Measurements from ENCODE around the gene GOLM1.

The GOLM1 gene

GRCh38 chr9:86119457-86119856 lies 20.1 kb upstream of the GOLM1 start:
- Histone ChIP-seq H3K36me3 (ENCODE audit: control insufficient read depth, insufficient read depth, low read length) (no peaks in the 10 kb centered on the region), H3K9me3 (ENCODE audit: control insufficient read depth, low read length) (no peaks in the 10 kb centered on the region), H3K27ac (ENCODE audit: low read depth, low read length, severe bottlenecking) (no peak overlapping the region), H3K4me3 (ENCODE audit: extremely low read depth, insufficient read depth, low read length, poor library complexity, severe bottlenecking) (no peak overlapping the region), H3K4me1 (ENCODE audit: control insufficient read depth, insufficient read depth, low read length, poor library complexity, severe bottlenecking) (no peaks in the 10 kb centered on the region)
- 81 to 84% methylated on average over 3 of the region's 5 CpGs for WGBS, 2 experiments (ENCODE audit: insufficient coverage in 2 of 2)

DNA sequence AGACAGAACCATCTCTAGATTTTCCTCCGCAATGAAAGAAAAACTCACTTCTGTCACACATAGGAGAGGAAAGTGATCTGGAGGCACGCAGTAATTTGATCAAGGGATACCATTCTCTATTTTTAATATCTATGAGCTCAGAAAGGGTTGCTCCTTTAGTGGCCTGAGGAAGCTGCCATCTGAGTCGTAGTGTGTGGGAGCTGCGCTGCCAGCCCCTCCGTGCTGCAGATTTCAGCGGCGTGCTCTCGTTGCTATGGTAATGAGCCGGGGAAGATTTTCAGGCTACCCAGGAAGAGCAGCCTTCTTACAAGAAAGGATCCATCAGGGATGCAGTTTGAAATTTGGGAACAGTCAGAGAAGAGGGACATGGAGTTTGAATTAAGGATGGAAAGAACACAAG lies 17.1 kb upstream of the GOLM1 start:
- Histone ChIP-seq H3K4me3 (ENCODE audit: extremely low read depth, insufficient read depth, low read length, poor library complexity, severe bottlenecking) (no peak overlapping the region), H3K27ac (ENCODE audit: low read depth, low read length, severe bottlenecking) (no peak overlapping the region), H3K36me3 (ENCODE audit: control insufficient read depth, insufficient read depth, low read length) (no peaks in the 10 kb centered on the region), H3K4me1 (ENCODE audit: control insufficient read depth, insufficient read depth, low read length, poor library complexity, severe bottlenecking) (no peaks in the 10 kb centered on the region), H3K9me3 (ENCODE audit: control insufficient read depth, low read length) (no peaks in the 10 kb centered on the region)
- 78% methylated on average over 7 of the region's 9 CpGs; no CpG with 5 or more reads in 1 of the 2 experiments for WGBS, 2 experiments (ENCODE audit: insufficient coverage in 2 of 2)

DNA sequence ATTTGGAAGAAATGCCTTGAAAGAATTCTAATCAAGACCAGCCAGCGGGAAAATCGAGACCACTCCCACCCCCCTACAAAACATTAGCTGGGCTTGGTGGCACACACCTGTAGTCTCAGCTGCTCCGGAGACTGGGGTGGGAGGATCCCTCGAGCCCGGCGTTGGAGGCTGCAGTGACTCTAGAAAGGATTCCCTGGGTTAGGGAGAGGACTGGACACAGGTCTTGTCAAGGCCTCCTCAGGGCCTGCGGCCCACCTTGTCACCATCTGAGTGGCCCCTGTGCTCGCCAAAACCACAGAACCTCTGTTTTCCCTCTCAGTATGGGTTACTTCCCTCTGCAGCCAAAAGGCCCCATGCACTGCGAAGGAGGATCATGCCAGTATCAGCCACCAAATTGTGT lies 16.5 kb upstream of the GOLM1 start:
- 96 to 100% methylated on average over 2 to 6 of the region's 9 CpGs for WGBS, 2 experiments (ENCODE audit: insufficient coverage in 2 of 2)

GRCh38 chr9:86112057-86112456 lies 12.7 kb upstream of the GOLM1 start:
- Histone ChIP-seq H3K27ac (ENCODE audit: low read depth, low read length, severe bottlenecking) (no peak overlapping the region), H3K36me3 (ENCODE audit: control insufficient read depth, insufficient read depth, low read length) (no peaks in the 10 kb centered on the region), H3K9me3 (ENCODE audit: control insufficient read depth, low read length) (no peaks in the 10 kb centered on the region), H3K4me1 (ENCODE audit: control insufficient read depth, insufficient read depth, low read length, poor library complexity, severe bottlenecking) (peaks cover 1% of the 10 kb centered on the region), H3K4me3 (ENCODE audit: extremely low read depth, insufficient read depth, low read length, poor library complexity, severe bottlenecking) (no peak overlapping the region)
- WGBS, 2 experiments (ENCODE audit: insufficient coverage in 2 of 2): 90 to 94% methylated on average over 5 of the region's 5 CpGs

More for the DNA sequence above, 16.5 kb upstream of the GOLM1 start:
- Histone ChIP-seq H3K9me3 (ENCODE audit: control insufficient read depth, low read length) (no peaks in the 10 kb centered on the region), H3K4me3 (ENCODE audit: extremely low read depth, insufficient read depth, low read length, poor library complexity, severe bottlenecking) (no peak overlapping the region), H3K27ac (ENCODE audit: low read depth, low read length, severe bottlenecking) (no peak overlapping the region), H3K36me3 (ENCODE audit: control insufficient read depth, insufficient read depth, low read length) (no peaks in the 10 kb centered on the region), H3K4me1 (ENCODE audit: control insufficient read depth, insufficient read depth, low read length, poor library complexity, severe bottlenecking) (no peaks in the 10 kb centered on the region)

DNA sequence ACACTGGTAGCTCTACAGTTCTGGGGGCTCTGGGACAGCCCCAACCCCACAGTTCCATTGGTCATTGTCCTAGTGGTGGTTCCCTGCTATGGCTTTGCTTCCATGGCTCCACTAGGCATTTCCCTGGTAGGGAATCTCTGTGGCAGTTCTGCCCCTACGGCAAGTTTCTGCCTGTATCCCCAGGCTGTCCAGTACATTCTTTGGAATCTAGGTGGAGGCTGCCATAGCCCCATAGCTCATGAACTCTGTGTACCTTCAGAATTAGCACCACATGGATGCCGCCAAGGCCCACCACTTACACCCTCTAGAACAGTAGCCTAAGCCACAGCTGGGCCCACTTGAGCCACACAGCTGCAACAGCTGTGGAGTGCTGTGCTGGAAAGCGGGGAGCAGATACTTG lies 3.3 kb upstream of the GOLM1 start:
- no peak overlapping the region for H3K4me3 ChIP-seq (ENCODE audit: extremely low read depth, insufficient read depth, low read length, poor library complexity, severe bottlenecking)
- H3K4me1 ChIP-seq (ENCODE audit: control insufficient read depth, insufficient read depth, low read length, poor library complexity, severe bottlenecking): peaks cover 8% of the 10 kb centered on the region
- 93 to 97% methylated on average over 3 of the region's 3 CpGs for WGBS, 2 experiments (ENCODE audit: insufficient coverage in 2 of 2)

DNA sequence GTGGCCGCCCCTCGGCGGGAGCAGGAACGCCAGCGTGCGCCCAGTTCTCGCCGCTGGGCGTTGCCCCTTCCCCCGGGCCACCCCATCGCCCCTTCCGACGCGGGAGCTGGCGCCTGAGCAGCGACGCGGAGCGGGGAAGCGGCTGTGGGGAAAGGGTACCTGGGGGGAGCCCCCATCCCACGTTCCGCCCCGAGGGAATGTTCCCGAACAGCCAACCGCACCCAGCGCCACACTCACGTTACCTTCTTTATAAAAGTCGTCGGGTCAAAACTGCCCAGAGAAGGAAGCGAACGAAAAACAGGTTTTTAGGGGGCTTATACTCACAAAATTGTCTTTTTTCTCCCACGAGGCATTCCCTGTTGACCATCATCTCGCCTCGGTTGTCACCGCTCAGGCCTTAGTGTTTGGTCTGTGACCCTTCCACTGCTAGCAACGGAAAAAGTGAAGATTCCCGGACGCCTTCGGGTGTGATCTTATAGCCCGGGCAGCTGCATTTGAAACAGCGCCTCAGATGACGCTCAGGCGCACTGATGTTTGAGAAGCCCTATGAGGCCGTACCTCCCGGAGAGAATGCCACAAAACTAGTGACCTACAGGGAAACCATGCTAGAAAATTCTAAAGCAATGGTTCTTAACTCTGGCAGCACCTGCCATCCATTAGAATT lies 475 bp upstream of the GOLM1 start:
- Histone ChIP-seq H3K9me3 (ENCODE audit: control insufficient read depth, low read length) (no peaks in the 10 kb centered on the region), H3K27ac (ENCODE audit: low read depth, low read length, severe bottlenecking) (peak overlapping the region; percentile 60), H3K4me3 (ENCODE audit: extremely low read depth, insufficient read depth, low read length, poor library complexity, severe bottlenecking) (peak overlapping the region; percentile 47), H3K36me3 (ENCODE audit: control insufficient read depth, insufficient read depth, low read length) (no peaks in the 10 kb centered on the region), H3K4me1 (ENCODE audit: control insufficient read depth, insufficient read depth, low read length, poor library complexity, severe bottlenecking) (peaks cover 13% of the 10 kb centered on the region)
- WGBS, 2 experiments (ENCODE audit: insufficient coverage in 2 of 2): 4 to 6% methylated on average over 25 to 29 of the region's 45 CpGs

More for the DNA sequence above, 3.3 kb upstream of the GOLM1 start:
- H3K9me3 ChIP-seq (ENCODE audit: control insufficient read depth, low read length): no peaks in the 10 kb centered on the region
- no peak overlapping the region for H3K27ac ChIP-seq (ENCODE audit: low read depth, low read length, severe bottlenecking)
- no peaks in the 10 kb centered on the region for H3K36me3 ChIP-seq (ENCODE audit: control insufficient read depth, insufficient read depth, low read length)

GRCh38 chr9:86097510-86098224 lies 1.7 kb downstream of the GOLM1 start:
- no peaks in the 10 kb centered on the region for H3K9me3 ChIP-seq (ENCODE audit: control insufficient read depth, low read length)
- WGBS, 2 experiments (ENCODE audit: insufficient coverage in 2 of 2): 77 to 79% methylated on average over 8 of the region's 10 CpGs
- peaks cover 13% of the 10 kb centered on the region for H3K4me1 ChIP-seq (ENCODE audit: control insufficient read depth, insufficient read depth, low read length, poor library complexity, severe bottlenecking)
- peaks cover 3% of the 10 kb centered on the region for H3K36me3 ChIP-seq (ENCODE audit: control insufficient read depth, insufficient read depth, low read length)
- no peak overlapping the region for H3K27ac ChIP-seq (ENCODE audit: low read depth, low read length, severe bottlenecking)
- peak overlapping the region; percentile 78 for H3K4me3 ChIP-seq (ENCODE audit: extremely low read depth, insufficient read depth, low read length, poor library complexity, severe bottlenecking)

DNA sequence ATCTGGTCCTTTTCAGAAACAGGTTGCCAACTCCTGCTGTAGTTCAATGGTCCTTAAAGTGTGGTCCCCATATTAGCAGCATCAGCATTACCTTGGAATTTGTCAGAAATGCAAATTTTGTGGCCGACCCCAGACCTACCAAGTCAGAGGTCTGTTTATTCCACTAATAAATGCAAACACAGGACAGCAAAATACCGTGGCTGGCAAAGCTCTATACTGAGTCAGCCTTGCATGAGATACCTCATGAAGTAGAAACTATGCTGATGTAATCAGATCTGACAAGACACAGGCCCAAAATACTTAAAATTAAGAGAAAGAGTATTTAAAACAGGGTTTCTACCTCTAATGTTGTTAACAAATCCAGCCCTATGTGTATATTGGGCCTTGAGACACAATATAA lies 3.0 kb downstream of the GOLM1 start:
- Histone ChIP-seq H3K9me3 (ENCODE audit: control insufficient read depth, low read length) (no peaks in the 10 kb centered on the region), H3K4me1 (ENCODE audit: control insufficient read depth, insufficient read depth, low read length, poor library complexity, severe bottlenecking) (peaks cover 13% of the 10 kb centered on the region), H3K4me3 (ENCODE audit: extremely low read depth, insufficient read depth, low read length, poor library complexity, severe bottlenecking) (no peak overlapping the region), H3K36me3 (ENCODE audit: control insufficient read depth, insufficient read depth, low read length) (peaks cover 7% of the 10 kb centered on the region), H3K27ac (ENCODE audit: low read depth, low read length, severe bottlenecking) (peak overlapping the region; percentile 26)
- 38 to 40% methylated on average over 1 to 2 of the region's 2 CpGs for WGBS, 2 experiments (ENCODE audit: insufficient coverage in 2 of 2)

- Histone ChIP-seq H3K4me1 (ENCODE audit: control insufficient read depth, insufficient read depth, low read length, poor library complexity, severe bottlenecking) (peaks cover 13% of the 10 kb centered on the region), H3K9me3 (ENCODE audit: control insufficient read depth, low read length) (no peaks in the 10 kb centered on the region), H3K27ac (ENCODE audit: low read depth, low read length, severe bottlenecking) (no peak overlapping the region), H3K4me3 (ENCODE audit: extremely low read depth, insufficient read depth, low read length, poor library complexity, severe bottlenecking) (no peak overlapping the region), H3K36me3 (ENCODE audit: control insufficient read depth, insufficient read depth, low read length) (peaks cover 14% of the 10 kb centered on the region)
- 60 to 73% methylated on average over 4 to 5 of the region's 8 CpGs for WGBS, 2 experiments (ENCODE audit: insufficient coverage in 2 of 2)
Observed at GRCh38 chr9:86093788-86094555, 5.4 kb downstream of the GOLM1 start.

- H3K4me1 ChIP-seq (ENCODE audit: control insufficient read depth, insufficient read depth, low read length, poor library complexity, severe bottlenecking): peaks cover 4% of the 10 kb centered on the region
- no peak overlapping the region for H3K4me3 ChIP-seq (ENCODE audit: extremely low read depth, insufficient read depth, low read length, poor library complexity, severe bottlenecking)
- H3K36me3 ChIP-seq (ENCODE audit: control insufficient read depth, insufficient read depth, low read length): peaks cover 14% of the 10 kb centered on the region
- no peak overlapping the region for H3K27ac ChIP-seq (ENCODE audit: low read depth, low read length, severe bottlenecking)
- H3K9me3 ChIP-seq (ENCODE audit: control insufficient read depth, low read length): no peaks in the 10 kb centered on the region
- no CpG with 5 or more reads among the region's 3 CpGs for WGBS, 2 experiments (ENCODE audit: insufficient coverage in 2 of 2)
Observed at GRCh38 chr9:86091477-86091876, 7.9 kb downstream of the GOLM1 start.

All from mesodermal cell (in vitro differentiated cells).